RWPE1 (cell line): ENCODE data around the gene PPFIBP1.
A peak's percentile ranks its signal among the peaks of the same experiment; 100 is the strongest.
"Not testable (repeated sequence)": the region's sequence is repeated elsewhere in the genome, so short reads cannot be mapped to it uniquely, and the experiment has no call there.

Experiments used
- CTCF ChIA-PET: fragments of 350-600 bp; sonication (Branson Sonifier 250); formaldehyde crosslinking; extraction: SDS; loops from one replicate; lab custom pipeline; 2021; lab: Yijun Ruan, JAX
- POLR2A ChIA-PET: fragments of 400-600 bp; formaldehyde crosslinking; extraction: SDS; loops from one replicate; lab custom pipeline; 2020; ENCODE audit warnings: antibody characterized with exemption; ENCODE audit not compliant: low non-redundant PET; lab: Yijun Ruan, JAX
- DNase-seq: peaks from one replicate; pipeline ENCODE4 v3.0.0; 2012; ENCODE audit warnings: low spot score
- H3K27ac ChIP-seq: fragments of 450-650 bp; 2 replicates; pipeline ENCODE4 v1.5.1; 2017
- TF ChIP-seq, protein P1 (sequence below): fragments of 450-650 bp; conservative IDR thresholded peaks from 2 replicates; pipeline ENCODE4 v1.5.1; 2017; ENCODE audit warnings: low read depth, mild to moderate bottlenecking

Gene PPFIBP1

DNA sequence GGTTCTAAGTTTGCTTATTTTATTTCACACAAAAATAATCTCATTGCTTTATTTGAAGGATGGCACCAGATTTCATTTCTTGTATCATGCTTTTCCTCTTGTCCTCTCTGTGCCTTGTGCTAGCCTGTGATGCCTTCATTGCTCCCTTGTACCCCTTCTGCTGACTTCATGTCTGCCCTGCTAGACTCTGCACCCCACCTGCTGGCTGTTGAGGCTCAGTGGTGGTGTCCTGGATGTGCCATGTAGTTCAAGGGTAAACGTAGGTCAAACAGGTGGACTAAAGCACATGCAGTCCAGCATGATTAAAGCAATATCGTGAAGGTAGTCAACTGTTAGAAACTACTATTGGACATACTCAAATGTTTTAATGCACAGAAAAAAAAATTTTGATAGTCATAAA, 208.3 kb downstream of the PPFIBP1 start:
- TF ChIP-seq, protein P1, sequence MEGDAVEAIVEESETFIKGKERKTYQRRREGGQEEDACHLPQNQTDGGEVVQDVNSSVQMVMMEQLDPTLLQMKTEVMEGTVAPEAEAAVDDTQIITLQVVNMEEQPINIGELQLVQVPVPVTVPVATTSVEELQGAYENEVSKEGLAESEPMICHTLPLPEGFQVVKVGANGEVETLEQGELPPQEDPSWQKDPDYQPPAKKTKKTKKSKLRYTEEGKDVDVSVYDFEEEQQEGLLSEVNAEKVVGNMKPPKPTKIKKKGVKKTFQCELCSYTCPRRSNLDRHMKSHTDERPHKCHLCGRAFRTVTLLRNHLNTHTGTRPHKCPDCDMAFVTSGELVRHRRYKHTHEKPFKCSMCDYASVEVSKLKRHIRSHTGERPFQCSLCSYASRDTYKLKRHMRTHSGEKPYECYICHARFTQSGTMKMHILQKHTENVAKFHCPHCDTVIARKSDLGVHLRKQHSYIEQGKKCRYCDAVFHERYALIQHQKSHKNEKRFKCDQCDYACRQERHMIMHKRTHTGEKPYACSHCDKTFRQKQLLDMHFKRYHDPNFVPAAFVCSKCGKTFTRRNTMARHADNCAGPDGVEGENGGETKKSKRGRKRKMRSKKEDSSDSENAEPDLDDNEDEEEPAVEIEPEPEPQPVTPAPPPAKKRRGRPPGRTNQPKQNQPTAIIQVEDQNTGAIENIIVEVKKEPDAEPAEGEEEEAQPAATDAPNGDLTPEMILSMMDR, result no peak
- DNase-seq, result no peak
- no peak overlapping the region for H3K27ac ChIP-seq
- ChIA-PET CTCF (interaction anchor here (0.5 to 0.7 kb wide), 7 partner anchors 35 to 1537 kb away, joined by 3 to 5 read pairs (median 3); no protein-coding TSS in a partner anchor), POLR2A (no interaction called here)

DNA sequence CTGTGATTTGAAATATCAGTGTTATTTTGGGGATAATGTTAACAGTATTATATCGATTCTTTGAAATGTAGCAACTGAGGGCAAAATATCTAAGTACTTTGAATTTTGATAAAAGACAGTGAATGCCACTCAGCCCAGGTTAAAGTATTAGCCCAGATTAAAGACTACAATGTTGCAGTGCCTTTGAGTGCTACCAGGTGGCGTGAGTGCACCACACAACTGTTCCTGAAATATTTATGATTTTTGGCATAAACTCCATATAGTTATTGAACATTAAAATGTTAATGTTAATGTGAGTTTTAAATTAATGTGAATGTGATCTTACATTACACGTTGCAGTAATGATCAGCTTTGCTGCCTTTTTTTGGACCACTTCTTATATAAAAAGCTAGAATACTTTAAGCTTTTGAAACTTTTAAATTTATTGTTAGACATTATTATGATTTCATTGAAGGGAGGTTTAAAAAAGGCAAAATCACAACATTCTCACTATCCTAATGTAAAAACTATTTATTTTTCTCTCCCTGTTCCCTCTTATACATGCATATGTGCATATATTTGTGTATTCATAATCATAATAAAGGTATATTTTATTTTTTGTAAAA, 209.1 kb downstream of the PPFIBP1 start:
- ChIA-PET CTCF (interaction anchor here (0.5 to 1.0 kb wide), 14 partner anchors 10 to 1152 kb away, joined by 3 to 6 read pairs (median 4); partner anchors contain the start of genes KLHL42 and MANSC4), POLR2A (no interaction called here)
- no peak overlapping the region for H3K27ac ChIP-seq
- TF ChIP-seq, protein P1, result peak; percentile 66
- DNase-seq, result peak; percentile 42

DNA sequence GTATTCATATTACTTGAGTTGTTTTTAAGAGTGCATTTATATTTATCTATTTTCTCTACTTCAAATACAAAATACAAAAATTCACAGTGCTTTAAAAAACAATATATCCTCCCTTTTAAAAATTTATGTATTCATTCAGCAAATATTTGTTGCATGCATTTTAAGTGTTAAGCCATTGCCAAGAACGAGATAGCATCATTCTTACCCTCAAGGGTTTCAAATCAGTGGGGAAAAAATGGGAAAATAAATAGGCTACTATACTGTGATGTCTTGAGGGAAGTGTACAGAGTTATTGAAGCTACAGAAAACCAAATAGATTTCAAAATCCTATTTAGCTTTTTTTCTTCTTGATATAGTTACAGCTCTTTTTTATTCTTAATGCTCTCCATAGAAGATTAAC, 209.8 kb downstream of the PPFIBP1 start:
- ChIA-PET POLR2A (interaction anchor here (0.6 kb wide), 1 partner anchor 18 kb away, joined by 3 read pairs; no protein-coding TSS in a partner anchor), CTCF (interaction anchor here (0.5 to 1.0 kb wide), 11 partner anchors 11 to 1340 kb away, joined by 3 to 6 read pairs (median 4); partner anchors contain the start of genes KLHL42 and MANSC4)
- no peak overlapping the region for H3K27ac ChIP-seq
- DNase-seq, result no peak
- TF ChIP-seq, protein P1, result no peak

GRCh38 chr12:27734321-27734720, 210.3 kb downstream of the PPFIBP1 start:
- not testable (repeated sequence) for DNase-seq, H3K27ac ChIP-seq
- ChIA-PET POLR2A (interaction anchor here (0.6 kb wide), 1 partner anchor 19 kb away, joined by 3 read pairs; no protein-coding TSS in a partner anchor), CTCF (interaction anchor here (0.6 to 1.0 kb wide), 5 partner anchors 17 to 1339 kb away, joined by 3 to 5 read pairs (median 3); no protein-coding TSS in a partner anchor)

- no peak for DNase-seq
- ChIA-PET POLR2A (no interaction called here), CTCF (no interaction called here)
- no peak overlapping the region for H3K27ac ChIP-seq
- TF ChIP-seq, protein P1, result no peak
Measured at GRCh38 chr12:27743601-27744000, 219.6 kb downstream of the PPFIBP1 start.
